B cell (primary cell): ENCODE data around the gene EXOC4. TPM values are rescaled to one million over a fixed set of nuclear protein-coding genes. Genes with fewer than 3 reads are reported as not detected.

ENCODE experiments used
- ATAC-seq: fragments of 200-7000 bp; cut with Tn5 transposase; one replicate; pipeline ENCODE4 v1.10.0; 2021; ENCODE audit warnings: low read depth, mild to moderate bottlenecking, moderate number of reproducible peaks, moderate library complexity
- CTCF ChIA-PET: fragments of 350-600 bp; sonication (Branson Sonifier 250); formaldehyde crosslinking; loops from one replicate; lab custom pipeline; 2021; ENCODE audit warnings: antibody characterized with exemption, inconsistent platforms; lab: Charles Lee
- POLR2A ChIA-PET: fragments of 350-600 bp; sonication (Branson Sonifier 250); formaldehyde crosslinking; loops from one replicate; lab custom pipeline; 2021; ENCODE audit warnings: antibody characterized with exemption; lab: Charles Lee
- DNase-seq: peaks from one replicate; pipeline ENCODE4 v3.0.0; 2013
- H2AFZ ChIP-seq: 2 replicates; pipeline ENCODE4 v1.6.1; 2012; ENCODE audit warnings: mild to moderate bottlenecking, low read depth, low read length; ENCODE audit not compliant: insufficient read depth, poor library complexity, severe bottlenecking
- H3K27ac ChIP-seq, 2 donors: 1 replicate in 1 of 2; 2 replicates in 1 of 2; pipeline ENCODE4 v1.5.1; 2012 to 2013; ENCODE audit warnings: low read length in 2 of 2, mild to moderate bottlenecking in 2 of 2, moderate library complexity in 1 of 2
- H3K27me3 ChIP-seq, 4 experiments: fragments of 200-600 bp in 1 of 4; sonication (generic) in 1 of 4; replicated peaks in 1 of 4; 1 replicate in 2 of 4; 2 replicates in 2 of 4; pipeline versions ENCODE4 v1.6.1 to v1.7.0; 2013 to 2016; ENCODE audit warnings: low read length in 3 of 4, mild to moderate bottlenecking in 2 of 4, mixed read lengths in 1 of 4, moderate library complexity in 1 of 4; ENCODE audit not compliant: insufficient read depth in 4 of 4, control insufficient read depth in 3 of 4; ENCODE audit errors: control extremely low read depth in 1 of 4
- H3K36me3 ChIP-seq, 2 experiments: replicated peaks in 1 of 2; 1 replicate in 1 of 2; 2 replicates in 1 of 2; pipeline versions ENCODE4 v1.6.1 to v1.7.1; 2013; ENCODE audit warnings: low read length in 1 of 2; ENCODE audit not compliant: insufficient read depth in 2 of 2, control insufficient read depth in 1 of 2; ENCODE audit errors: control extremely low read depth in 1 of 2, extremely low read depth in 1 of 2
- H3K4me1 ChIP-seq, 2 donors: fragments of 200-600 bp in 1 of 2; sonication (generic) in 1 of 2; 1 replicate in 1 of 2; 2 replicates in 1 of 2; pipeline versions ENCODE4 v1.5.1 to v1.6.1; 2013 to 2017; ENCODE audit warnings: low read length in 2 of 2; ENCODE audit not compliant: control insufficient read depth in 2 of 2, insufficient read depth in 2 of 2
- H3K4me2 ChIP-seq: replicated peaks from 2 replicates; pipeline ENCODE3; 2012; ENCODE audit warnings: mild to moderate bottlenecking, low read depth, low read length; ENCODE audit not compliant: poor library complexity, severe bottlenecking
- H3K4me3 ChIP-seq, 5 experiments: fragments of 200-600 bp in 1 of 5; sonication (generic) in 1 of 5; 1 replicate in 3 of 5; 2 replicates in 2 of 5; pipeline versions ENCODE4 v1.5.1 to v1.7.0; 2011 to 2016; ENCODE audit warnings: low read length in 4 of 5, mild to moderate bottlenecking in 4 of 5, low read depth in 2 of 5, control low read depth in 1 of 5, moderate library complexity in 1 of 5; ENCODE audit not compliant: insufficient read depth in 1 of 5; ENCODE audit errors: control extremely low read depth in 1 of 5, extremely low read depth in 1 of 5
- H3K79me2 ChIP-seq: fragments of 200-600 bp; sonication (generic); one replicate; pipeline ENCODE4 v1.6.0; 2016; ENCODE audit warnings: low read length; ENCODE audit not compliant: control insufficient read depth, insufficient read depth
- H3K9ac ChIP-seq: fragments of 200-600 bp; sonication (generic); 2 replicates; pipeline ENCODE4 v1.6.1; 2017; ENCODE audit warnings: mild to moderate bottlenecking, low read length, moderate library complexity
- H3K9me3 ChIP-seq, 3 donors: one replicate each; pipeline versions ENCODE4 v1.6.1 to v1.7.1; 2013; ENCODE audit warnings: low read length in 2 of 3; ENCODE audit not compliant: control insufficient read depth in 2 of 3, insufficient read depth in 1 of 3; ENCODE audit errors: control extremely low read depth in 1 of 3
- H4K20me1 ChIP-seq: 2 replicates; pipeline ENCODE4 v1.6.0; 2012; ENCODE audit warnings: mild to moderate bottlenecking, low read length; ENCODE audit not compliant: insufficient read depth, control insufficient read depth, poor library complexity, severe bottlenecking
- H3K27ac Mint-ChIP-seq: one replicate; pipeline ENCODE4 v1.8.0; 2021; ENCODE audit warnings: mixed read lengths
- H3K27me3 Mint-ChIP-seq: one replicate; pipeline ENCODE4 v1.8.0; 2021; ENCODE audit warnings: mixed read lengths
- H3K4me1 Mint-ChIP-seq: one replicate; pipeline ENCODE4 v1.8.0; 2021; ENCODE audit warnings: mixed read lengths
- H3K4me3 Mint-ChIP-seq: one replicate; pipeline ENCODE4 v1.8.0; 2021; ENCODE audit warnings: mixed read lengths
- H3K9me3 Mint-ChIP-seq: one replicate; pipeline ENCODE4 v1.8.0; 2022; ENCODE audit warnings: mixed read lengths; ENCODE audit not compliant: insufficient read depth
- EZH2 ChIP-seq: IDR thresholded peaks from 2 replicates; pipeline ENCODE4 v1.6.1; 2012; ENCODE audit warnings: borderline replicate concordance, low read depth, mild to moderate bottlenecking, moderate library complexity, low read length; ENCODE audit not compliant: insufficient read depth, poor library complexity, severe bottlenecking
- WGBS: methylation state at CpG from one replicate; pipeline ENCODE4 v1.1.5; 2013; ENCODE audit warnings: missing lambda C conversion rate; ENCODE audit not compliant: insufficient coverage; 5-methylcytosine and 5-hydroxymethylcytosine counted together
- intact Hi-C: fragments of 100-400 bp; cut with micrococcal nuclease; formaldehyde crosslinking; loops from one replicate; pipeline ENCODE4 v1.10.0; 2022
- polyA plus RNA-seq: library from polyadenylated mRNA; depleted of rRNA; stranded (reverse); fragments of >200 nt; gene quantifications from 2 replicates; pipeline ENCODE4 v1.2.3, GENCODE V29; 2012
- total RNA-seq, 2 donors: library from RNA; stranded (reverse); fragments of 120-200 nt in 1 of 2; gene quantifications; 1 replicate in 1 of 2; 2 replicates in 1 of 2; pipeline versions ENCODE4 v1.2.3 to v1.2.4, GENCODE V29; 2013 to 2022
- TF ChIP-seq, protein P1 (sequence below): fragments of 200-600 bp; IDR thresholded peaks from one replicate; pipeline ENCODE4 v1.8.0; 2022; ENCODE audit warnings: antibody characterized with exemption, mild to moderate bottlenecking

Gene EXOC4
- total and polyA plus RNA-seq, 2 donors (not counting 1 experiment from before 2014, with no cell fraction given), result 16.7 to 135 TPM

DNA sequence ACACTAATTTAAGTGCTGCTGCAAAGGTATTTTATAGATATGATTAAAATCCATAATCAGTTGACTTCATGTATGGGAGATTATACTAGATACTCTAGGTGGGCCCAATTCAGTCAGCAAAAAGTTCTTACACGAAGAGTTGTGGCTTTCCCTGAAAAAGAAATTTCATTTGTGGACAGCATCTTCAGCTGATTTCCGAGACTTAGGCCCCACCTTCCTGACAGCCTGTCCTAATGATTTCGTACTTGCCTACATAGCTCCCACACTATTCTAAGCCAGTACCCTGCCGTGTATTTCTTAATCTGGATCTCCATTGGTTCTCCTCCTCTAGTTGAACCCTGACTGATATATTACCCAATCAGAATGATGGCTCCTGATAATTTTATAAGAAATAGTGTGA, 297.9 kb downstream of the EXOC4 start:
- ATAC-seq (no peak), DNase-seq (no peak)
- CTCF ChIA-PET, result no interaction called here
- H3K79me2 ChIP-seq, result no peaks in the 10 kb centered on the region
- no peak overlapping the region for H3K4me3 ChIP-seq
- POLR2A ChIA-PET, result no interaction called here
- H3K36me3 ChIP-seq, result no peaks in the 10 kb centered on the region
- no peaks in the 10 kb centered on the region for H3K4me1 ChIP-seq
- WGBS, result 97% methylated on average over 3 of the region's 4 CpGs
- H3K9ac ChIP-seq, result no peak overlapping the region
- no peak overlapping the region for H2AFZ ChIP-seq
- Mint-ChIP-seq H3K4me3 (no peak overlapping the region), H3K9me3 (no peaks in the 10 kb centered on the region), H3K27me3 (no peaks in the 10 kb centered on the region), H3K4me1 (no peaks in the 10 kb centered on the region), H3K27ac (no peak overlapping the region)
- H3K4me2 ChIP-seq, result no peak overlapping the region
- intact Hi-C loops, result no loop called here
- no peaks in the 10 kb centered on the region for H3K27me3 ChIP-seq
- no peak overlapping the region for H3K27ac ChIP-seq
- H3K9me3 ChIP-seq, result no peaks in the 10 kb centered on the region
- TF ChIP-seq, protein P1, sequence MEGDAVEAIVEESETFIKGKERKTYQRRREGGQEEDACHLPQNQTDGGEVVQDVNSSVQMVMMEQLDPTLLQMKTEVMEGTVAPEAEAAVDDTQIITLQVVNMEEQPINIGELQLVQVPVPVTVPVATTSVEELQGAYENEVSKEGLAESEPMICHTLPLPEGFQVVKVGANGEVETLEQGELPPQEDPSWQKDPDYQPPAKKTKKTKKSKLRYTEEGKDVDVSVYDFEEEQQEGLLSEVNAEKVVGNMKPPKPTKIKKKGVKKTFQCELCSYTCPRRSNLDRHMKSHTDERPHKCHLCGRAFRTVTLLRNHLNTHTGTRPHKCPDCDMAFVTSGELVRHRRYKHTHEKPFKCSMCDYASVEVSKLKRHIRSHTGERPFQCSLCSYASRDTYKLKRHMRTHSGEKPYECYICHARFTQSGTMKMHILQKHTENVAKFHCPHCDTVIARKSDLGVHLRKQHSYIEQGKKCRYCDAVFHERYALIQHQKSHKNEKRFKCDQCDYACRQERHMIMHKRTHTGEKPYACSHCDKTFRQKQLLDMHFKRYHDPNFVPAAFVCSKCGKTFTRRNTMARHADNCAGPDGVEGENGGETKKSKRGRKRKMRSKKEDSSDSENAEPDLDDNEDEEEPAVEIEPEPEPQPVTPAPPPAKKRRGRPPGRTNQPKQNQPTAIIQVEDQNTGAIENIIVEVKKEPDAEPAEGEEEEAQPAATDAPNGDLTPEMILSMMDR, result no peak
- TF ChIP-seq EZH2, result no peak
- H4K20me1 ChIP-seq, result no peaks in the 10 kb centered on the region

DNA sequence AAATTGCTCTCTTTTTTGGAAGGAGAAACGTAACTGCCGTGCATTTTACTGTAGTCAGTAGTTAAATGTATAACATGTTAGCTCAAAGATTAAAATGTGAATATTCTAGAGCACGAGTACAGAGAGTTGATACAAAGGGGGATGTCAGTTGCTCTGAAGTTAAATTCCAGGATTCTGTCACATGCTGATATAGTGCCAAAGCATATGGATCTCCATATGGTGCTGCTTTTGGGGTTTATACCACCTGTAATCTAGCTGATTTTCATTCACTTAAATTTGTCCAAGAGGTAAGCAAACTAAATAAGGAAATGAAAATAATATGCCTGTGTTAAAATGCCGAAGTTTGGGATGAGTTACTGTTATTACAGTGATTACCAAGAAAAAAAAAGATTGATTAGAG, 298.6 kb downstream of the EXOC4 start:
- ATAC-seq, result no peak
- TF ChIP-seq, protein P1, result no peak
- no peak for TF ChIP-seq EZH2
- Histone ChIP-seq H3K27ac (no peak overlapping the region), H4K20me1 (no peaks in the 10 kb centered on the region), H3K9ac (no peak overlapping the region), H3K4me1 (no peaks in the 10 kb centered on the region), H3K79me2 (no peaks in the 10 kb centered on the region), H3K9me3 (no peaks in the 10 kb centered on the region), H3K27me3 (no peaks in the 10 kb centered on the region), H3K36me3 (no peaks in the 10 kb centered on the region), H3K4me3 (no peak overlapping the region), H3K4me2 (no peak overlapping the region), H2AFZ (no peak overlapping the region)
- CTCF ChIA-PET, result no interaction called here
- no peak for DNase-seq
- intact Hi-C loops, result no loop called here
- H3K4me3 Mint-ChIP-seq, result no peak overlapping the region
- POLR2A ChIA-PET, result no interaction called here
- no CpG with 5 or more reads among the region's 4 CpGs for WGBS
- H3K9me3 Mint-ChIP-seq, result no peaks in the 10 kb centered on the region
- no peak overlapping the region for H3K27ac Mint-ChIP-seq
- H3K4me1 Mint-ChIP-seq, result no peaks in the 10 kb centered on the region
- no peaks in the 10 kb centered on the region for H3K27me3 Mint-ChIP-seq
